ENCODE measurements around the gene RIPOR3.

GRCh38 chr20:50574586-50574985, 116.8 kb downstream of the RIPOR3 start:
- TF ChIP-seq, protein P1, sequence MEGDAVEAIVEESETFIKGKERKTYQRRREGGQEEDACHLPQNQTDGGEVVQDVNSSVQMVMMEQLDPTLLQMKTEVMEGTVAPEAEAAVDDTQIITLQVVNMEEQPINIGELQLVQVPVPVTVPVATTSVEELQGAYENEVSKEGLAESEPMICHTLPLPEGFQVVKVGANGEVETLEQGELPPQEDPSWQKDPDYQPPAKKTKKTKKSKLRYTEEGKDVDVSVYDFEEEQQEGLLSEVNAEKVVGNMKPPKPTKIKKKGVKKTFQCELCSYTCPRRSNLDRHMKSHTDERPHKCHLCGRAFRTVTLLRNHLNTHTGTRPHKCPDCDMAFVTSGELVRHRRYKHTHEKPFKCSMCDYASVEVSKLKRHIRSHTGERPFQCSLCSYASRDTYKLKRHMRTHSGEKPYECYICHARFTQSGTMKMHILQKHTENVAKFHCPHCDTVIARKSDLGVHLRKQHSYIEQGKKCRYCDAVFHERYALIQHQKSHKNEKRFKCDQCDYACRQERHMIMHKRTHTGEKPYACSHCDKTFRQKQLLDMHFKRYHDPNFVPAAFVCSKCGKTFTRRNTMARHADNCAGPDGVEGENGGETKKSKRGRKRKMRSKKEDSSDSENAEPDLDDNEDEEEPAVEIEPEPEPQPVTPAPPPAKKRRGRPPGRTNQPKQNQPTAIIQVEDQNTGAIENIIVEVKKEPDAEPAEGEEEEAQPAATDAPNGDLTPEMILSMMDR (IDR thresholded peaks at IDR 0.05; ENCODE audit: insufficient read depth, low read length, poor library complexity, severe bottlenecking): no peak
- TF ChIP-seq EZH2phosphoT487 (conservative IDR thresholded peaks at IDR 0.05; ENCODE audit: low read length): no peak
